ENCODE measurements around the gene LRRC56.

The LRRC56 gene

DNA sequence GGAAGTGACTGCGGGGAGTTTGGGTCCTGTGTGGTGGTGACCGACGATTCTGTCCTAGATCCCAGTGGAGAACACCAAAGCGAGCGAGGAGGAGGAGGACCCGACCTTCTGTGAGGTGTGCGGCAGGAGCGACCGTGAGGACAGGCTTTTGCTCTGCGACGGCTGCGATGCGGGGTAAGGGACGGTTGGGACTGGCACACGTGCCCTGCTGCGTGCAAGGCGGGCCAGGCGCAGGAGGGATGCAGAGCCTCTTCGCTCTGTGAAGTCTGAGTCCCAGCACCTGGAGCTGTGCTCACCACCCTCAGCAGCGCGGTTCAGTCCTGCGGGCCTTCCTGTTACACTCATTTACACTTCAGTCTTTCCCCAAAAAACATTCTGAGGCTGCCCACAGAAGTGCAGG is 55.2 kb downstream of the LRRC56 start:
- Histone ChIP-seq H3K36me3 (ENCODE audit: control insufficient read depth, insufficient read depth, low read length, severe bottlenecking) (peaks cover 81% of the 10 kb centered on the region), H3K27me3 (replicated peaks; ENCODE audit: control insufficient read depth, insufficient read depth, low read length) (no peaks in the 10 kb centered on the region), H3K9ac (ENCODE audit: low read length) (no peak overlapping the region), H3K4me3 (ENCODE audit: low read length) (no peak overlapping the region), H3K9me3 (ENCODE audit: control insufficient read depth, low read length) (no peaks in the 10 kb centered on the region), H3K4me1 (ENCODE audit: control insufficient read depth, insufficient read depth, low read length) (peaks cover 10% of the 10 kb centered on the region)
- no peak for DNase-seq (ENCODE audit: low read depth)

- no peak for DNase-seq (ENCODE audit: low read depth)
- Histone ChIP-seq H3K4me1 (ENCODE audit: control insufficient read depth, insufficient read depth, low read length) (peaks cover 6% of the 10 kb centered on the region), H3K9ac (ENCODE audit: low read length) (no peak overlapping the region), H3K36me3 (ENCODE audit: control insufficient read depth, insufficient read depth, low read length, severe bottlenecking) (peaks cover 84% of the 10 kb centered on the region), H3K9me3 (ENCODE audit: control insufficient read depth, low read length) (no peaks in the 10 kb centered on the region), H3K4me3 (ENCODE audit: low read length) (no peak overlapping the region), H3K27me3 (replicated peaks; ENCODE audit: control insufficient read depth, insufficient read depth, low read length) (no peaks in the 10 kb centered on the region)
These were observed 55.6 kb downstream of the LRRC56 start for GRCh38 chr11:592918-593317.

DNA sequence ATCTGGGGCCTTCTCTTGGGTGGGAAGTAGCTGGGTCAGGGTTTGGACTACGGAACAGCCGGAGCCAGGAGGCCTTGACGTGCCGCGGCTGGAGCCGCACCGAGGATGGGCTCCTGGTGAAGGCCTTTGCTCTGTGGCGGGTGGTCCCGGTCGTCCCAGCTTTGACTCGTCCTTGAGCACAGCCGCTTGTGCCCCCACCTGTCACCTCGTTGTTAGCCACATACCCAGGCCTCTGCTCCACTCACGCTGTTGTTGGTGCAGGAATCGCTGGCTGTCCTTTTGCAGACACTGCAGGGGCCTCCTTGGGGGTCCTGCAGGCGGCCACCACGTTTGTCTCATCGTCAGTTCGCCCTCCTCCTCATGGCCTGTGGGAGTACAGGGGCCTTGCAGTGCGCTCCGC is 56.0 kb downstream of the LRRC56 start:
- no peaks in the 10 kb centered on the region for H3K27me3 ChIP-seq (replicated peaks; ENCODE audit: control insufficient read depth, insufficient read depth, low read length)
- no peak overlapping the region for H3K4me3 ChIP-seq (ENCODE audit: low read length)
- peaks cover 2% of the 10 kb centered on the region for H3K4me1 ChIP-seq (ENCODE audit: control insufficient read depth, insufficient read depth, low read length)
- H3K36me3 ChIP-seq (ENCODE audit: control insufficient read depth, insufficient read depth, low read length, severe bottlenecking) = peaks cover 88% of the 10 kb centered on the region
- H3K9me3 ChIP-seq (ENCODE audit: control insufficient read depth, low read length) = no peaks in the 10 kb centered on the region
- H3K9ac ChIP-seq (ENCODE audit: low read length) = no peak overlapping the region
- DNase-seq (ENCODE audit: low read depth) = no peak

DNA sequence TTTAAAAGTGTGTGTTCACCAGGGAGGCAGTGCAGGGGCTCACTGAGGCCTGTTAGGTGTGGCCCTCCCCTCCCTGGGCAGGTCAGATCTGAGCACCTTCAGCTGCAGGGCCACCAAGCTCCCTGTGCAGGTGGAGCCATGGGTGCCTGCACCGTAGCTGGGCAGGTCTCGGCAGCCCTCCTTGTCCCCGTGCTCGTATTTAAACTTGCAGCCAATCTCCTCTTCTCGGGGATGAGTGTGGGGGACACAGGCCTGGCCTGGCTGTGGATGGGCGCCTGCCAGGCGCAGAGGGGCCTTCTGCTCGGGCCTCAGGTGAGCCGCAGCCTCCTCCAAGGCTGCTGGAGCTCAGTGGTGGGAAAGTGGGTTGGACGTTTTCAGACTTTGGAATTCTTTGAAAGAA is 58.1 kb downstream of the LRRC56 start:
- peaks cover 92% of the 10 kb centered on the region for H3K36me3 ChIP-seq (ENCODE audit: control insufficient read depth, insufficient read depth, low read length, severe bottlenecking)
- DNase-seq (ENCODE audit: low read depth) = no peak
- no peak overlapping the region for H3K9ac ChIP-seq (ENCODE audit: low read length)
- H3K27me3 ChIP-seq (replicated peaks; ENCODE audit: control insufficient read depth, insufficient read depth, low read length) = no peaks in the 10 kb centered on the region
- H3K4me1 ChIP-seq (ENCODE audit: control insufficient read depth, insufficient read depth, low read length) = no peaks in the 10 kb centered on the region
- H3K9me3 ChIP-seq (ENCODE audit: control insufficient read depth, low read length) = no peaks in the 10 kb centered on the region
- no peak overlapping the region for H3K4me3 ChIP-seq (ENCODE audit: low read length)

DNA sequence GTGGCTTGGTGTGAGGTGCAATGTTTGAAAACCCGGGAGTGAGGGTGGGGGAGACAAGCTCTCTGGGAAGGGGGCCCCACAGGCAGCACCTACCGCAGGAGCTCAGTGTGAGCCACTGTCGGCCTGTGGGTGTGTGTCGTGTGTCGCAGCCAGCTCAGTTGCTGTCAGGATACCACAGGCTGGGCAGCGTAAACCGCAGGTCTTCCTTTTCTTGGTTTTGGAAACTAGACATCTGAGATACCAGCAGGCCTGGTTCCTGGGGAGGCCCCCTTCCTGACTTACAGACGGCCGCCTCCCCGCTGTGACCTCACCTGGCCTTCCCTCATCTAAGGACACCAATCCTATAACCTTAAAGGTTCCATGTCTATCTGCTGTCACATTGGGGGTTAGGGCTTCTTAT is 59.0 kb downstream of the LRRC56 start:
- Histone ChIP-seq H3K9me3 (ENCODE audit: control insufficient read depth, low read length) (no peaks in the 10 kb centered on the region), H3K27me3 (replicated peaks; ENCODE audit: control insufficient read depth, insufficient read depth, low read length) (no peaks in the 10 kb centered on the region), H3K36me3 (ENCODE audit: control insufficient read depth, insufficient read depth, low read length, severe bottlenecking) (peaks cover 89% of the 10 kb centered on the region), H3K9ac (ENCODE audit: low read length) (no peak overlapping the region), H3K4me3 (ENCODE audit: low read length) (no peak overlapping the region), H3K4me1 (ENCODE audit: control insufficient read depth, insufficient read depth, low read length) (no peaks in the 10 kb centered on the region)
- no peak for DNase-seq (ENCODE audit: low read depth)

- H3K4me3 ChIP-seq (ENCODE audit: low read length) = no peak overlapping the region
- DNase-seq (ENCODE audit: low read depth) = no peak
- H3K36me3 ChIP-seq (ENCODE audit: control insufficient read depth, insufficient read depth, low read length, severe bottlenecking) = peaks cover 91% of the 10 kb centered on the region
These were observed 59.9 kb downstream of the LRRC56 start for GRCh38 chr11:597166-597725.

GRCh38 chr11:598005-598680 is 60.8 kb downstream of the LRRC56 start:
- Histone ChIP-seq H3K4me1 (ENCODE audit: control insufficient read depth, insufficient read depth, low read length) (no peaks in the 10 kb centered on the region), H3K36me3 (ENCODE audit: control insufficient read depth, insufficient read depth, low read length, severe bottlenecking) (peaks cover 88% of the 10 kb centered on the region), H3K9ac (ENCODE audit: low read length) (no peak overlapping the region), H3K4me3 (ENCODE audit: low read length) (no peak overlapping the region), H3K27me3 (replicated peaks; ENCODE audit: control insufficient read depth, insufficient read depth, low read length) (no peaks in the 10 kb centered on the region), H3K9me3 (ENCODE audit: control insufficient read depth, low read length) (no peaks in the 10 kb centered on the region)
- DNase-seq (ENCODE audit: low read depth) = no peak

More at GRCh38 chr11:597166-597725, 59.9 kb downstream of the LRRC56 start:
- Histone ChIP-seq H3K4me1 (ENCODE audit: control insufficient read depth, insufficient read depth, low read length) (no peaks in the 10 kb centered on the region), H3K27me3 (replicated peaks; ENCODE audit: control insufficient read depth, insufficient read depth, low read length) (no peaks in the 10 kb centered on the region), H3K9me3 (ENCODE audit: control insufficient read depth, low read length) (no peaks in the 10 kb centered on the region), H3K9ac (ENCODE audit: low read length) (no peak overlapping the region)

DNA sequence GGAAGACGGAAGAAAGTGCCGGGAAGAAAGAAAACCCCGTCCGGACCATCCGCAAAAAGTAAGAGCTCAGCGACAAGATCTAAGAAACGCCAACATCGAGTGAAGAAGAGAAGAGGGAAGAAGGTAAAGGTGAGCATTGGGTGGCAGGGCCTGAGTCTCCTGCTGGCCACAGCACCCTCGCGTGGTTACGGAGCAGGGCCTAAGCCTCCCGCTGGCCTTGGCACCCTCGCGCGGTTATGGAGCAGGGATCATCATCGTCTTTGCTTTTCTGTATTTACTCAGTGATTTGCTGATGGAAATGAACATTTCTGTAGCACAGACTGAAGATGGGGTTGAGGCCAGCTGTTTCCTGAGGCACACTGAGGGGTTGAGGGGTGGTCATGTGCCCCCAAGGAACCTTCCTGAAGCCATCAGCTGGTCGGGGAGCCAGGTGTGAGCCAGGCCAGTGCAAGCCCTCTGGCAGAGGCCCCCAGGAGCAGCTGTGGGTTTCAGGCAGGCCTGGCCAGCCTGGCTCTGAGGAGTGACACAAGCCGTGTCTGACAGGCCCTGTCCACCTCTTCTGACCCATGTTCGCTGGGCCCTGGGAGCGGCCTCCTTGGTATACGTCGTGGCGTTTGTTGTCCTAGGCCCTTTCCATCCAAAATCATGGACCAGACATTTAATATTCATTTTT is 64.4 kb downstream of the LRRC56 start:
- H3K9ac ChIP-seq (ENCODE audit: low read length) = no peak overlapping the region
- H3K27me3 ChIP-seq (replicated peaks; ENCODE audit: control insufficient read depth, insufficient read depth, low read length) = no peaks in the 10 kb centered on the region
- no peak overlapping the region for H3K4me3 ChIP-seq (ENCODE audit: low read length)
- H3K9me3 ChIP-seq (ENCODE audit: control insufficient read depth, low read length) = no peaks in the 10 kb centered on the region
- H3K4me1 ChIP-seq (ENCODE audit: control insufficient read depth, insufficient read depth, low read length) = no peaks in the 10 kb centered on the region
- H3K36me3 ChIP-seq (ENCODE audit: control insufficient read depth, insufficient read depth, low read length, severe bottlenecking) = peaks cover 87% of the 10 kb centered on the region
- DNase-seq (ENCODE audit: low read depth) = no peak

DNA sequence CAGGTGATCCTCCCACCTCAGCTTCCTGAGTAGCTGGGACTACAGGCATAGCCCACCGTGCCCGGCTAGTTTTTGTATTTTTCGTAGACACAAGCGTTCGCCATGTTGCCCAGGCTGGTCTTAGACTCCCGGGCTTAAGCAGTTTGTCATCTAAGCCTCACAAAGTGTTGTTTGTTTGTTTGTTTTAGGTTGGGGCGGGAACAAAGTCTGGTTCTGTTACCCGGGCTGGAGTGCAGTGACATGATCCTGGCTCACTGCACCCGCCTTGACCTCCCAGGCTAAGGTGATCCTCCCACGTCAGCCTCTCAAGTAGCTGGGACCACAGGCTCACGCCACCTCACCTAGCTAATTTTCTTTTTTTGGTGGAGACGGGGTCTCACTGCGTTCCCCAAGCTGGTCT is 65.8 kb downstream of the LRRC56 start:
- Histone ChIP-seq H3K36me3 (ENCODE audit: control insufficient read depth, insufficient read depth, low read length, severe bottlenecking) (peaks cover 89% of the 10 kb centered on the region), H3K27me3 (replicated peaks; ENCODE audit: control insufficient read depth, insufficient read depth, low read length) (no peaks in the 10 kb centered on the region), H3K4me3 (ENCODE audit: low read length) (no peak overlapping the region), H3K9ac (ENCODE audit: low read length) (no peak overlapping the region), H3K9me3 (ENCODE audit: control insufficient read depth, low read length) (no peaks in the 10 kb centered on the region), H3K4me1 (ENCODE audit: control insufficient read depth, insufficient read depth, low read length) (no peaks in the 10 kb centered on the region)
- no peak for DNase-seq (ENCODE audit: low read depth)

Measured in adipocyte (in vitro differentiated cells).